Common myeloid progenitor, CD34-positive (primary cell): ENCODE results near the gene RGPD8.

ENCODE experiments used
- CTCF ChIA-PET: fragments of 350-600 bp; sonication (Branson Sonifier 250); formaldehyde crosslinking; loops from one replicate; lab custom pipeline; 2021; ENCODE audit warnings: antibody characterized with exemption; lab: Charles Lee
- POLR2A ChIA-PET: fragments of 350-600 bp; sonication (Branson Sonifier 250); formaldehyde crosslinking; loops from one replicate; lab custom pipeline; 2021; ENCODE audit warnings: antibody characterized with exemption; lab: Charles Lee
- DNase-seq, 3 donors: peaks; one replicate each; pipeline versions ENCODE4 v3.0.0 to v3.0.0-alpha.2; 2013
- H3K27ac ChIP-seq, 2 experiments: 1 replicate in 1 of 2; 2 replicates in 1 of 2; pipeline ENCODE4 v1.7.0; 2013; ENCODE audit warnings: inconsistent platforms in 2 of 2, low read length in 2 of 2, mild to moderate bottlenecking in 2 of 2, low read depth in 1 of 2, moderate library complexity in 1 of 2; ENCODE audit not compliant: severe bottlenecking in 2 of 2, insufficient read depth in 1 of 2, poor library complexity in 1 of 2
- H3K27me3 ChIP-seq, 5 experiments: replicated peaks in 2 of 5; 1 replicate in 3 of 5; 2 replicates in 2 of 5; pipeline versions ENCODE4 v1.6.1 to v1.7.0; 2013; ENCODE audit warnings: low read length in 4 of 5, mild to moderate bottlenecking in 2 of 5, moderate library complexity in 2 of 5, inconsistent platforms in 1 of 5; ENCODE audit not compliant: insufficient read depth in 5 of 5, control insufficient read depth in 4 of 5
- H3K36me3 ChIP-seq, 4 experiments: 1 replicate in 2 of 4; 2 replicates in 2 of 4; pipeline versions ENCODE4 v1.6.1 to v1.7.0; 2013; ENCODE audit warnings: low read length in 3 of 4, control low read depth in 1 of 4, mild to moderate bottlenecking in 1 of 4; ENCODE audit not compliant: control insufficient read depth in 4 of 4, insufficient read depth in 4 of 4
- H3K4me1 ChIP-seq, 4 experiments: 1 replicate in 3 of 4; 2 replicates in 1 of 4; pipeline versions ENCODE4 v1.6.1 to v1.7.1; 2013; ENCODE audit warnings: low read length in 3 of 4, mild to moderate bottlenecking in 3 of 4, control low read depth in 1 of 4, inconsistent platforms in 1 of 4, moderate library complexity in 1 of 4; ENCODE audit not compliant: control insufficient read depth in 4 of 4, insufficient read depth in 4 of 4; ENCODE audit errors: control extremely low read depth in 1 of 4
- H3K4me3 ChIP-seq, 7 experiments: 1 replicate in 4 of 7; 2 replicates in 3 of 7; pipeline versions ENCODE4 v1.5.1 to v1.7.0; 2013; ENCODE audit warnings: mild to moderate bottlenecking in 7 of 7, low read length in 6 of 7, moderate library complexity in 6 of 7, inconsistent platforms in 2 of 7, low read depth in 2 of 7, control low read depth in 1 of 7; ENCODE audit not compliant: insufficient read depth in 4 of 7, control insufficient read depth in 1 of 7; ENCODE audit errors: extremely low read depth in 1 of 7
- H3K9me3 ChIP-seq, 5 experiments: 1 replicate in 4 of 5; 2 replicates in 1 of 5; pipeline versions ENCODE4 v1.6.1 to v1.7.1; 2013; ENCODE audit warnings: low read length in 4 of 5, mild to moderate bottlenecking in 2 of 5, inconsistent platforms in 1 of 5, low read depth in 1 of 5, moderate library complexity in 1 of 5; ENCODE audit not compliant: control insufficient read depth in 4 of 5, insufficient read depth in 2 of 5; ENCODE audit errors: control extremely low read depth in 1 of 5
- WGBS: methylation state at CpG from one replicate; pipeline ENCODE4 v1.1.5; 2013; ENCODE audit not compliant: insufficient coverage; 5-methylcytosine and 5-hydroxymethylcytosine counted together

Gene RGPD8

GRCh38 chr2:112476434-112476833 lies 43.0 kb upstream of the RGPD8 start:
- CTCF ChIA-PET, result no interaction called here
- no peaks in the 10 kb centered on the region for H3K36me3 ChIP-seq
- H3K9me3 ChIP-seq, result no peaks in the 10 kb centered on the region
- 99% methylated on average over 7 of the region's 7 CpGs for WGBS
- H3K27me3 ChIP-seq, result no peaks in the 10 kb centered on the region
- DNase-seq, result no peak
- no peak overlapping the region for H3K27ac ChIP-seq
- H3K4me3 ChIP-seq, result no peak overlapping the region
- peaks cover 0 to 12% (median 7%) of the 10 kb centered on the region in 4 experiments for H3K4me1 ChIP-seq
- POLR2A ChIA-PET, result no interaction called here

- ChIA-PET POLR2A (no interaction called here), CTCF (interaction anchor here (1.4 to 1.8 kb wide), 2 partner anchors 19 to 216 kb away, joined by 3 to 4 read pairs; no protein-coding TSS in a partner anchor)
- 98% methylated on average over 5 of the region's 6 CpGs for WGBS
- Histone ChIP-seq H3K36me3 (no peaks in the 10 kb centered on the region), H3K4me1 (no peaks in the 10 kb centered on the region), H3K27me3 (no peaks in the 10 kb centered on the region), H3K4me3 (no peak overlapping the region), H3K27ac (no peak overlapping the region), H3K9me3 (no peaks in the 10 kb centered on the region)
- no peak for DNase-seq
These were observed 41.5 kb upstream of the RGPD8 start for GRCh38 chr2:112474844-112475486.

DNA sequence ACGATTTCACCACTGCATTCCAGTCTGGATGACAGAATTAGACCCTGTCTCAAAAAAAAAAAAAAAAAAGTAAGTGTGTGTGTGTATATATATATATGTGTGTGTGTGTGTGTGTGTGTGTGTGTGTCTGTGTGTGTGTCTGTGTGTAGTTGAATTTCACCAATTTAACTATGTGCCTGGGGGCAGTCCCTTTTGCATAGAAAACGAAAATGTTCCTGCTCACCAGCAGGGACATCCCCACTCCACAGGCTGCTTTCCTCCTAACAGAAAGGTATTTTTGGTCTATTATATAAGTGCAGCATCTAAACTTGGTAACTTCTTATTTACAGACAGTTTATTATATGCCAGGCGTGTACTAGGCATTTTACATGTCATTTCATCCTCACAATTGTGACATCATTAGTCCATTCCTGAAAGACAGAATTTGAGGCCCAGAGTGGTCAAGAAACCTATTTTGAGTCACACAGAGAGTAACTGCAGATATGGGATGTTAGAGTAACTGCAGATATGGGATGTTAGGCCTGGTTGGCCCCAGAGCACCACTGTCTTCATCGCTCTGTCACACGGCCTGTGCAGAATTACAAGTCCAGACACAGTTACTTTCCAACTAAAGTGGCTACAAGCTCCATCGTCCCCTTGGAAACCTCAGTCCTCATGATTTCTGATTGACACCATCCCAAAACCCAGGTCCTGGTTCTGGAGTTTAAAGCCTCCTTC lies 39.3 kb upstream of the RGPD8 start:
- ChIA-PET POLR2A (no interaction called here), CTCF (interaction anchor here (0.8 to 1.4 kb wide), 2 partner anchors 10 to 11 kb away, joined by 3 read pairs; no protein-coding TSS in a partner anchor)
- H3K27me3 ChIP-seq, result no peaks in the 10 kb centered on the region
- DNase-seq, result peak in 2 of 3 donors; percentile 6 to 19
- H3K9me3 ChIP-seq, result peaks cover 0 to 3% (median 0%) of the 10 kb centered on the region in 5 experiments
- 100% methylated on average over 4 of the region's 6 CpGs for WGBS
- H3K36me3 ChIP-seq, result no peaks in the 10 kb centered on the region
- H3K4me1 ChIP-seq, result no peaks in the 10 kb centered on the region
- H3K27ac ChIP-seq, result no peak overlapping the region
- H3K4me3 ChIP-seq, result no peak overlapping the region

GRCh38 chr2:112465382-112465781 lies 31.9 kb upstream of the RGPD8 start:
- CTCF ChIA-PET, result no interaction called here
- H3K36me3 ChIP-seq, result no peaks in the 10 kb centered on the region
- POLR2A ChIA-PET, result interaction anchor here (0.7 kb wide), 1 partner anchor 225 kb away, joined by 3 read pairs; no protein-coding TSS in a partner anchor
- H3K9me3 ChIP-seq, result peaks cover 0 to 7% (median 0%) of the 10 kb centered on the region in 5 experiments
- peak in 2 of 3 donors; percentile 40 to 51 for DNase-seq
- H3K27ac ChIP-seq, result no peak overlapping the region
- no CpG with 5 or more reads among the region's 3 CpGs for WGBS
- H3K4me3 ChIP-seq, result no peak overlapping the region
- no peaks in the 10 kb centered on the region for H3K27me3 ChIP-seq
- no peaks in the 10 kb centered on the region for H3K4me1 ChIP-seq

DNA sequence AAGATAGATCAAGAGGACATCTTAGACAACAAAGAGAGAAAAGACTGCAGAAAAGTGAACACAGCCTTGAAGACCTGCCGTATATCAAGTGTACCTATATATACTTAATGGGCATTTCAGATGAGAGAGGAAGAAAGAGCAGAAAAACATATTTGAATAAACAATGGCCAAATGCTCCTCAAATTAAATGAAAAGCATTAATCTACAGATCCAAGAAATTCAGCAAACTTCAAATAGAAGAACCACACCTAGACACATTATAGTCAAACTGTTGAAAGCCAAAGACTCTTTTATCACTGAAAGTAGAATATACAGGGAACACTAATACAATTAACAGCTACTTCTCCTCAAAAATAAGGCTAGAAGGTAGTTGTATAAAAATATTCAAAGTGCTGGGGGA lies 29.8 kb upstream of the RGPD8 start:
- Histone ChIP-seq H3K9me3 (peaks cover 0 to 7% (median 0%) of the 10 kb centered on the region in 5 experiments), H3K36me3 (no peaks in the 10 kb centered on the region), H3K4me1 (no peaks in the 10 kb centered on the region), H3K4me3 (no peak overlapping the region), H3K27me3 (no peaks in the 10 kb centered on the region), H3K27ac (no peak overlapping the region)
- no peak for DNase-seq
- WGBS, result no CpG with 5 or more reads among the region's 1 CpG
- ChIA-PET POLR2A (no interaction called here), CTCF (no interaction called here)

DNA sequence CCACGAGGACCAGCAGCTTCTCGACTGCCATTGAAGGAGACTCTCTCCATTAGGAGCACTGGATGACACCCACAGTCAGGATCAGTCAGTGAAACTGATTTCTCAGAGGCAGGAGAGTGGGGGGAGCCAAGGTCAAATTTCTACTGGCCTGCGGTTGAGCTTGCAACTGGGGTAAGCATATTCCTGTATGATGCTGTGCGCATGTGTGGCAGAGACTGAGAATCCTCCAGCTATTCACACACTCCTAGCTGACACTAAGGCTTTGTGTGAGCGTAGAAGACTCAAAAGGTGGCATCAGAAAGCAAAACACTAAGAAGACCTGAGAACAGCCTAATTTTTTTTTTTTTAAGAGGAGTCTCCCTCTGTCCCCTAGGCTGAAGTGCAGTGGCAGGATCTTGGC lies 28.7 kb upstream of the RGPD8 start:
- 98% methylated on average over 5 of the region's 5 CpGs for WGBS
- ChIA-PET POLR2A (no interaction called here), CTCF (interaction anchor here (0.7 to 1.2 kb wide), 2 partner anchors 10 kb away, joined by 3 read pairs; no protein-coding TSS in a partner anchor)
- H3K9me3 ChIP-seq, result peaks cover 0 to 5% (median 0%) of the 10 kb centered on the region in 5 experiments
- H3K36me3 ChIP-seq, result no peaks in the 10 kb centered on the region
- H3K4me1 ChIP-seq, result no peaks in the 10 kb centered on the region
- H3K4me3 ChIP-seq, result no peak overlapping the region
- DNase-seq, result no peak
- no peak overlapping the region for H3K27ac ChIP-seq
- no peaks in the 10 kb centered on the region for H3K27me3 ChIP-seq

DNA sequence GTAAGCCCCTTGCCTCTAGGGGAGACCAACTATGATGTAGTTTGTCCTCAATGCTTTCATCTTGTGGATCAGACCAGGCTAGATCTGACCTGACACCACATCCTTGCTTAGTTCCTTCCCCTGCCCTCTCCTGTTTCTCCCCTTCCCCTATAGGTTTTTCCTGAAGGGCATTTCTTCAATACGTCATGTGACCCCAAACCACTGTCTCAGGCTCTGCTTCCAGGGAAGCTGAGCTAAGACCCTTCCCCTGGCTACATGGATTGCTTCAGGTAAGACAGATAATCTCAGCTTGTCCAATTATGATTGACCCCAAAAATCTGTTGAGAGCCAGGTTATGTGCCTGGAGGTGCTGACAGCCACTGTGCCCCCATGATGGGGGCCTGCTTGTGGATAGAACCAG lies 25.9 kb upstream of the RGPD8 start:
- no peaks in the 10 kb centered on the region for H3K27me3 ChIP-seq
- 100% methylated on average over 1 of the region's 1 CpG for WGBS
- DNase-seq, result no peak
- no peak overlapping the region for H3K4me3 ChIP-seq
- H3K9me3 ChIP-seq, result peaks cover 0 to 5% (median 0%) of the 10 kb centered on the region in 5 experiments
- no peak overlapping the region for H3K27ac ChIP-seq
- H3K36me3 ChIP-seq, result no peaks in the 10 kb centered on the region
- CTCF ChIA-PET, result interaction anchor here (1.1 kb wide), 1 partner anchor 21 kb away, joined by 4 read pairs; no protein-coding TSS in a partner anchor
- POLR2A ChIA-PET, result no interaction called here
- H3K4me1 ChIP-seq, result no peaks in the 10 kb centered on the region
